ENCODE measurements around the gene PIP5KL1.

GRCh38 chr9:127958728-127959127, 28.2 kb upstream of the PIP5KL1 start:
- TF ChIP-seq, protein P1, sequence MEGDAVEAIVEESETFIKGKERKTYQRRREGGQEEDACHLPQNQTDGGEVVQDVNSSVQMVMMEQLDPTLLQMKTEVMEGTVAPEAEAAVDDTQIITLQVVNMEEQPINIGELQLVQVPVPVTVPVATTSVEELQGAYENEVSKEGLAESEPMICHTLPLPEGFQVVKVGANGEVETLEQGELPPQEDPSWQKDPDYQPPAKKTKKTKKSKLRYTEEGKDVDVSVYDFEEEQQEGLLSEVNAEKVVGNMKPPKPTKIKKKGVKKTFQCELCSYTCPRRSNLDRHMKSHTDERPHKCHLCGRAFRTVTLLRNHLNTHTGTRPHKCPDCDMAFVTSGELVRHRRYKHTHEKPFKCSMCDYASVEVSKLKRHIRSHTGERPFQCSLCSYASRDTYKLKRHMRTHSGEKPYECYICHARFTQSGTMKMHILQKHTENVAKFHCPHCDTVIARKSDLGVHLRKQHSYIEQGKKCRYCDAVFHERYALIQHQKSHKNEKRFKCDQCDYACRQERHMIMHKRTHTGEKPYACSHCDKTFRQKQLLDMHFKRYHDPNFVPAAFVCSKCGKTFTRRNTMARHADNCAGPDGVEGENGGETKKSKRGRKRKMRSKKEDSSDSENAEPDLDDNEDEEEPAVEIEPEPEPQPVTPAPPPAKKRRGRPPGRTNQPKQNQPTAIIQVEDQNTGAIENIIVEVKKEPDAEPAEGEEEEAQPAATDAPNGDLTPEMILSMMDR (IDR thresholded peaks at IDR 0.05) = no peak
- TF ChIP-seq POLR2AphosphoS5 (IDR thresholded peaks at IDR 0.05) = no peak
